Measurements from ENCODE around the gene CREG2. TPM values are rescaled to one million over a fixed set of nuclear protein-coding genes. Genes with fewer than 3 reads are reported as not detected.

CREG2 gene
- total and polyA plus RNA-seq, 2 experiments from 2014 or later, result 0.15 to 0.22 TPM

DNA sequence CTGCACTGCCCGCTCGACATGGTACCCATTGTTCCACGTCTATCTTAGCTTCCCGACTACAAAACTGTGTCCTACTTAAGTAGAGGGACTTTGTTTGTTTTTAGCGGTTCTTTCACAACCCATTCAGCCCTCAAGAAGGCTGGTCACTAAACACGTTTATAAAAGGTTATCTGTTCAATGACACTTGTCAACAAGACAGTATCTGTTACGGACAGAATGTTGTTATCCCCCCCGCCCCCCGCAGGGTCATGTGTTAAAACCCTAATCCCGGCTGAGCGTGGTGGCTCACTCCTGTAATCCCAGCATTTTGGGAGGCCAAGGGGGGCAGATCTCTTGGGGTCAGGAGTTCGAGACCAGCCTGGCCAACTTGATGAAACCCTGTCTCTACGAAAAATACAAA lies 40.4 kb upstream of the CREG2 start:
- H3K4me3 ChIP-seq, result no peak overlapping the region
- in situ Hi-C loops (cut with MboI), result no loop called here
- H2AFZ ChIP-seq, result no peak overlapping the region
- H3K36me3 ChIP-seq (ENCODE audit: low read depth), result no peaks in the 10 kb centered on the region; the same call in 1 of the 2 replicates
- peaks cover 22% of the 10 kb centered on the region for H3K4me1 ChIP-seq (ENCODE audit: insufficient read depth)
- no peaks in the 10 kb centered on the region for H3K9me2 ChIP-seq (ENCODE audit: insufficient read depth)
- H3K27me3 ChIP-seq (replicated peaks; ENCODE audit: insufficient read depth), result no peaks in the 10 kb centered on the region
- no peaks in the 10 kb centered on the region for H3K9me3 ChIP-seq (ENCODE audit: low read depth)
- TF ChIP-seq EZH2phosphoT487 (IDR thresholded peaks at IDR 0.05; ENCODE audit: insufficient read depth, low read depth), result no peak
- no peak for TF ChIP-seq EZH2 (IDR thresholded peaks at IDR 0.05; ENCODE audit: insufficient read depth, poor library complexity, severe bottlenecking)
- no peak overlapping the region for H3K9ac ChIP-seq
- H3K79me2 ChIP-seq (ENCODE audit: insufficient read depth), result no peaks in the 10 kb centered on the region
- H3F3A ChIP-seq (ENCODE audit: insufficient read depth), result peaks cover 12% of the 10 kb centered on the region
- H3K4me2 ChIP-seq (ENCODE audit: unreplicated experiment), result no peak overlapping the region
- no peak for DNase-seq
- WGBS, 2 experiments (ENCODE audit: low coverage in 1 of 2, low lambda C conversion rate in 2 of 2, missing lambda C conversion rate in 2 of 2), result 96 to 98% methylated on average over 13 of the region's 13 CpGs
- H3K27ac ChIP-seq, result no peak overlapping the region
- no peaks in the 10 kb centered on the region for H4K20me1 ChIP-seq (ENCODE audit: insufficient read depth)

DNA sequence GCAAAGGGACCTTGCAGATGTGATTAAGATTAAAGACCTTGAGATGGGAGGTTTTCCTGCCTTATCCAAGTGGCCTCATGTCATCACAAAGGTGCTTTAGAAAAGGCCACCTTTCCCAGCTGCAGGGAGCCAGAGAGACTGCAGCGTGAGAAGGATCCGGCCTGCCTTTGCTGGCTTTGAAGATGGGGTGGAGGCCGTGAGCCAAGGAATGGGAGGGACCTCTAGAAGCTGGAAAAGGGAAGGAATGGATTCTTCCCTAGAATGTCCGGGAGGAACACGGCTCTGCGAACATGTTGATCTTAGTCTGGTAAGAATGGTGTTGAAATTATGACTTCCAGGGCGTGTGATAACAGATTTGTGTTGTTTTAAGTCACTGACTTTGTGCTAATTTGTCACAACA lies 39.9 kb upstream of the CREG2 start:
- Histone ChIP-seq H3K4me2 (ENCODE audit: unreplicated experiment) (no peak overlapping the region), H3F3A (ENCODE audit: insufficient read depth) (peaks cover 7% of the 10 kb centered on the region), H3K4me3 (no peak overlapping the region), H2AFZ (no peak overlapping the region), H3K79me2 (ENCODE audit: insufficient read depth) (no peaks in the 10 kb centered on the region), H3K27ac (no peak overlapping the region), H3K36me3 (ENCODE audit: low read depth) (no peaks in the 10 kb centered on the region; the same call in 1 of the 2 replicates), H3K27me3 (replicated peaks; ENCODE audit: insufficient read depth) (no peaks in the 10 kb centered on the region), H3K9me2 (ENCODE audit: insufficient read depth) (no peaks in the 10 kb centered on the region), H4K20me1 (ENCODE audit: insufficient read depth) (no peaks in the 10 kb centered on the region), H3K4me1 (ENCODE audit: insufficient read depth) (peaks cover 17% of the 10 kb centered on the region), H3K9ac (no peak overlapping the region), H3K9me3 (ENCODE audit: low read depth) (no peaks in the 10 kb centered on the region)
- DNase-seq, result no peak
- 70% methylated on average over 7 of the region's 7 CpGs for WGBS, 2 experiments (ENCODE audit: low coverage in 1 of 2, low lambda C conversion rate in 2 of 2, missing lambda C conversion rate in 2 of 2)
- TF ChIP-seq EZH2phosphoT487 (IDR thresholded peaks at IDR 0.05; ENCODE audit: insufficient read depth, low read depth), result no peak
- in situ Hi-C loops (cut with MboI), result no loop called here

DNA sequence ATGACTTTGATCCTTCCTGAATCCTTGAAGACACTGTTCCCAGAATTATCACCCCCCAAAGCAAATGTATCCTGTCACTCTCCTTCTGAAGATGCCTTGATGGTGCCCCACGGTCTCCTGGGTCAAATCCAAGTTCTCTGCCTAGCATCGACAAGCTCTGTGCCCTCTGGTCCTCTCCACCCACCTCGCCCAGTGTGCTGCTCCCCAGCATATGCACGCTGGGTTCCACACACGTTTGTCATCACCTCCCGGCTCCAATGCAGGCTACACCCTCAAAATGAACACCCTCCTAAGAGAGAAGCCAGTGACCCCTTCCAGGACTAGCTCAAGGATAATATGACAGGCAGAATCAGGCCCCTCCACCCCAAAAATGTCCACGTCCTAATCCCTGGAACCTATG lies 39.5 kb upstream of the CREG2 start:
- Histone ChIP-seq H3K4me1 (ENCODE audit: insufficient read depth) (peaks cover 13% of the 10 kb centered on the region), H3K9me2 (ENCODE audit: insufficient read depth) (no peaks in the 10 kb centered on the region), H3K27me3 (replicated peaks; ENCODE audit: insufficient read depth) (no peaks in the 10 kb centered on the region), H2AFZ (no peak overlapping the region), H3K27ac (no peak overlapping the region), H3K9me3 (ENCODE audit: low read depth) (no peaks in the 10 kb centered on the region), H3K4me2 (ENCODE audit: unreplicated experiment) (no peak overlapping the region), H3F3A (ENCODE audit: insufficient read depth) (peaks cover 3% of the 10 kb centered on the region), H4K20me1 (ENCODE audit: insufficient read depth) (no peaks in the 10 kb centered on the region), H3K36me3 (ENCODE audit: low read depth) (no peaks in the 10 kb centered on the region; the same call in 1 of the 2 replicates), H3K4me3 (no peak overlapping the region), H3K9ac (no peak overlapping the region), H3K79me2 (ENCODE audit: insufficient read depth) (no peaks in the 10 kb centered on the region)
- no peak for DNase-seq
- in situ Hi-C loops (cut with MboI), result no loop called here
- TF ChIP-seq EZH2 (IDR thresholded peaks at IDR 0.05; ENCODE audit: insufficient read depth, poor library complexity, severe bottlenecking) (no peak), EZH2phosphoT487 (IDR thresholded peaks at IDR 0.05; ENCODE audit: insufficient read depth, low read depth) (no peak)
- WGBS, 2 experiments (ENCODE audit: low coverage in 1 of 2, low lambda C conversion rate in 2 of 2, missing lambda C conversion rate in 2 of 2), result 91 to 95% methylated on average over 7 of the region's 7 CpGs

DNA sequence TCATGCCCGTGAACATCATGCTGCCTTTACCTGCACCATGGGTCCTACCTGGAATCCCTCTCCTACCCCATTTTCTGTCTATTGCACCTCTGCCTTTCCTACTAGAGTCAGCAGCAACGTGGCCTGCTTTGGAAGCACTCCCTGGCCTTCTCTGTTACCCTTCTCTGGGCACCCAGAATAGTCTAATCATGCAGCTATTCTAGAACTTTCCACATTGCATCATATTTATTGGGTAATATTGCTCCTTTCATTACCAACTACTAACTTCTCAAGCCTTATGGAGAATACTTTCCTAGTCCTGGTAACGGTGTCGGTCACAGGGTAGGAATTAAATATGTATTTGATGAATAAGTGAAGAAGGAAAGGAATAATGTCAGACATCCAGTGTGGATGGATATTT lies 33.3 kb upstream of the CREG2 start:
- TF ChIP-seq EZH2 (IDR thresholded peaks at IDR 0.05; ENCODE audit: insufficient read depth, poor library complexity, severe bottlenecking), result no peak
- no peak for TF ChIP-seq EZH2phosphoT487 (IDR thresholded peaks at IDR 0.05; ENCODE audit: insufficient read depth, low read depth)
- no peaks in the 10 kb centered on the region for H3K79me2 ChIP-seq (ENCODE audit: insufficient read depth)
- WGBS, 2 experiments (ENCODE audit: low coverage in 1 of 2, low lambda C conversion rate in 2 of 2, missing lambda C conversion rate in 2 of 2), result 52 to 60% methylated on average over 4 of the region's 4 CpGs
- no peaks in the 10 kb centered on the region for H3K27me3 ChIP-seq (replicated peaks; ENCODE audit: insufficient read depth)
- no peak overlapping the region for H3K4me2 ChIP-seq (ENCODE audit: unreplicated experiment)
- H3K9me2 ChIP-seq (ENCODE audit: insufficient read depth), result no peaks in the 10 kb centered on the region
- no peak overlapping the region for H3K4me3 ChIP-seq
- H3K36me3 ChIP-seq (ENCODE audit: low read depth), result no peaks in the 10 kb centered on the region
- H3K27ac ChIP-seq, result peak overlapping the region; percentile 27; the same call in 1 of the 2 replicates
- peak; percentile 54 for DNase-seq
- in situ Hi-C loops (cut with MboI), result no loop called here
- no peaks in the 10 kb centered on the region for H4K20me1 ChIP-seq (ENCODE audit: insufficient read depth)
- H3F3A ChIP-seq (ENCODE audit: insufficient read depth), result peaks cover 5% of the 10 kb centered on the region; the same call in 1 of the 2 replicates
- no peak overlapping the region for H3K9ac ChIP-seq
- no peak overlapping the region for H2AFZ ChIP-seq
- H3K9me3 ChIP-seq (ENCODE audit: low read depth), result no peaks in the 10 kb centered on the region
- H3K4me1 ChIP-seq (ENCODE audit: insufficient read depth), result peaks cover 6% of the 10 kb centered on the region; the same call in 1 of the 2 replicates

Data from GM23248 (cell line).